Mammary epithelial cell (primary cell): ENCODE results near the gene M1AP.

ENCODE experiments used
- CTCF ChIP-seq, 2 donors: IDR thresholded peaks in 1 of 2; conservative IDR thresholded peaks in 1 of 2; 2 replicates each; pipeline ENCODE4 v1.5.1; 2011 to 2012; ENCODE audit warnings: inconsistent platforms in 2 of 2, low read length in 2 of 2, mild to moderate bottlenecking in 2 of 2, control low read depth in 1 of 2, low read depth in 1 of 2; ENCODE audit not compliant: insufficient read depth in 1 of 2; ENCODE audit errors: extremely low read depth in 1 of 2
- EZH2 ChIP-seq: IDR thresholded peaks from 2 replicates; pipeline ENCODE4 v1.6.1; 2012; ENCODE audit warnings: low read length, inconsistent platforms, borderline replicate concordance

- TF ChIP-seq CTCF (conservative IDR thresholded peaks at IDR 0.05 in 1 of 2, IDR thresholded peaks at IDR 0.05 in 1 of 2; ENCODE audit: extremely low read depth in 1 of 2, insufficient read depth in 1 of 2, low read depth in 1 of 2, low read length in 2 of 2) (no peak), EZH2 (no peak)
These were observed 112.6 kb downstream of the M1AP start for GRCh38 chr2:74535440-74535965.
